ENCODE measurements around the gene ZNF219. TPM values are rescaled to one million over a fixed set of nuclear protein-coding genes. Genes with fewer than 3 reads are reported as not detected.

The ZNF219 gene
- total and polyA plus RNA-seq, 2 of the 13 experiments (the other 11 are each of a cell fraction or from before 2014, with no cell fraction given), result 34.5 to 36.6 TPM

DNA sequence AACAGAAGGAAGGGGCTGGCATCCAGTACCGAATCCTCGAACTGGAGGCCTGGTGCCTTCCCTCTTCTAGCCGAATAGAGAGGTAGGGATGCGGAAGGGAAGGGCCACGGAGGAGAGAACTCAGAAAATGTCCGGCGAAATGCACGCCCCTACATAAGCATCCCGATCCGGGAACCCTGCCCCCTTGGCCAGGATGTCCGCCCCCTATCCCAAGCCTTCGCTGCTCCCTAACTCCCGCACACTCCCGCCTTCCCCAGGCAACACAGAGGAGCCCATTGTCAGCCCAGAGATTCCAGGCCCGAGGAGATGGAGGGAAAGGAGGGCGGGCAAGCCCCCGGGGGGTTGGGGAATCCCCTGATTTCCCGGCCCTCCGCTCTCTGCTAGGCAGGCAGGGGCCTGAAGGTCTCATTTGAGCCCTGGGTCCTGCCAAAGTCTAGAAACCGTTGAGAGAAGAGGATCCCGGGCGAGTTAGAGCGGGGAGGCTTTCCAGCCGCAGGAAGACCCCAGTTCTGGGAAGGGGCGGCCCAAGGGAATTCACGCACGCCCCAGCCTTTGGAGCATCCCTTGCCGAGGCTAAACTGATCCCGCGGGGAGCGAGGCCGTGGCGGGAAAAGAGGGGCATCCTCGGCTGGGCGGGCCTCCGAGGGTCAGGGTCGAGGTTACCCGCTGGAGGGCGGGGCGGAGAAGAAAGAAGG, 28.9 kb downstream of the ZNF219 start (continued):
- TF ChIP-seq, protein P1, sequence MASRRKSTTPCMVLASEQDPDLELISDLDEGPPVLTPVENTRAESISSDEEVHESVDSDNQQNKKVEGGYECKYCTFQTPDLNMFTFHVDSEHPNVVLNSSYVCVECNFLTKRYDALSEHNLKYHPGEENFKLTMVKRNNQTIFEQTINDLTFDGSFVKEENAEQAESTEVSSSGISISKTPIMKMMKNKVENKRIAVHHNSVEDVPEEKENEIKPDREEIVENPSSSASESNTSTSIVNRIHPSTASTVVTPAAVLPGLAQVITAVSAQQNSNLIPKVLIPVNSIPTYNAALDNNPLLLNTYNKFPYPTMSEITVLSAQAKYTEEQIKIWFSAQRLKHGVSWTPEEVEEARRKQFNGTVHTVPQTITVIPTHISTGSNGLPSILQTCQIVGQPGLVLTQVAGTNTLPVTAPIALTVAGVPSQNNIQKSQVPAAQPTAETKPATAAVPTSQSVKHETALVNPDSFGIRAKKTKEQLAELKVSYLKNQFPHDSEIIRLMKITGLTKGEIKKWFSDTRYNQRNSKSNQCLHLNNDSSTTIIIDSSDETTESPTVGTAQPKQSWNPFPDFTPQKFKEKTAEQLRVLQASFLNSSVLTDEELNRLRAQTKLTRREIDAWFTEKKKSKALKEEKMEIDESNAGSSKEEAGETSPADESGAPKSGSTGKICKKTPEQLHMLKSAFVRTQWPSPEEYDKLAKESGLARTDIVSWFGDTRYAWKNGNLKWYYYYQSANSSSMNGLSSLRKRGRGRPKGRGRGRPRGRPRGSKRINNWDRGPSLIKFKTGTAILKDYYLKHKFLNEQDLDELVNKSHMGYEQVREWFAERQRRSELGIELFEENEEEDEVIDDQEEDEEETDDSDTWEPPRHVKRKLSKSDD (CRISPR knock-in tag; IDR thresholded peaks at IDR 0.05; ENCODE audit: low read depth), result no peak
- TF ChIP-seq ZNF749 (CRISPR knock-in tag; IDR thresholded peaks at IDR 0.05; ENCODE audit: borderline replicate concordance) (no peak), ZNF674 (CRISPR knock-in tag; IDR thresholded peaks at IDR 0.05; ENCODE audit: low read depth) (no peak), THYN1 (CRISPR knock-in tag; IDR thresholded peaks at IDR 0.05; ENCODE audit: borderline replicate concordance, low read depth) (no peak), FOXP1 (IDR thresholded peaks at IDR 0.05) (no peak), FOXP1 (CRISPR knock-in tag; IDR thresholded peaks at IDR 0.05) (no peak), CENPBD1 (CRISPR knock-in tag; IDR thresholded peaks at IDR 0.05; ENCODE audit: borderline replicate concordance, low read depth) (no peak), HMG20A (CRISPR knock-in tag; IDR thresholded peaks at IDR 0.05; ENCODE audit: borderline replicate concordance) (no peak), PITX1 (CRISPR knock-in tag; IDR thresholded peaks at IDR 0.05) (no peak), STAT6 (CRISPR knock-in tag; IDR thresholded peaks at IDR 0.05; ENCODE audit: borderline replicate concordance) (0 out of 2 replicates have a peak, but pooled peaks have one; percentile 48), SP2 (CRISPR knock-in tag; IDR thresholded peaks at IDR 0.05) (no peak; the same call in 1 of the 2 replicates), MTA1 (CRISPR knock-in tag; IDR thresholded peaks at IDR 0.05; ENCODE audit: borderline replicate concordance) (peak; percentile 28; the same call in 1 of the 2 replicates), SMARCC2 (IDR thresholded peaks at IDR 0.05) (no peak), CREM (IDR thresholded peaks at IDR 0.05) (no peak; the same call in 1 of the 2 replicates), CREM (CRISPR knock-in tag; IDR thresholded peaks at IDR 0.05) (no peak), MYNN (CRISPR knock-in tag; IDR thresholded peaks at IDR 0.05; ENCODE audit: low read depth) (no peak)
- TF ChIP-seq, protein P2, sequence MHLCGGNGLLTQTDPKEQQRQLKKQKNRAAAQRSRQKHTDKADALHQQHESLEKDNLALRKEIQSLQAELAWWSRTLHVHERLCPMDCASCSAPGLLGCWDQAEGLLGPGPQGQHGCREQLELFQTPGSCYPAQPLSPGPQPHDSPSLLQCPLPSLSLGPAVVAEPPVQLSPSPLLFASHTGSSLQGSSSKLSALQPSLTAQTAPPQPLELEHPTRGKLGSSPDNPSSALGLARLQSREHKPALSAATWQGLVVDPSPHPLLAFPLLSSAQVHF (CRISPR knock-in tag; IDR thresholded peaks at IDR 0.05), result 0 out of 2 replicates have a peak, but pooled peaks have one; percentile 70
- TF ChIP-seq, protein P3, sequence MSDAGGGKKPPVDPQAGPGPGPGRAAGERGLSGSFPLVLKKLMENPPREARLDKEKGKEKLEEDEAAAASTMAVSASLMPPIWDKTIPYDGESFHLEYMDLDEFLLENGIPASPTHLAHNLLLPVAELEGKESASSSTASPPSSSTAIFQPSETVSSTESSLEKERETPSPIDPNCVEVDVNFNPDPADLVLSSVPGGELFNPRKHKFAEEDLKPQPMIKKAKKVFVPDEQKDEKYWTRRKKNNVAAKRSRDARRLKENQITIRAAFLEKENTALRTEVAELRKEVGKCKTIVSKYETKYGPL (CRISPR knock-in tag; IDR thresholded peaks at IDR 0.05), result no peak
- TF ChIP-seq, protein P4, sequence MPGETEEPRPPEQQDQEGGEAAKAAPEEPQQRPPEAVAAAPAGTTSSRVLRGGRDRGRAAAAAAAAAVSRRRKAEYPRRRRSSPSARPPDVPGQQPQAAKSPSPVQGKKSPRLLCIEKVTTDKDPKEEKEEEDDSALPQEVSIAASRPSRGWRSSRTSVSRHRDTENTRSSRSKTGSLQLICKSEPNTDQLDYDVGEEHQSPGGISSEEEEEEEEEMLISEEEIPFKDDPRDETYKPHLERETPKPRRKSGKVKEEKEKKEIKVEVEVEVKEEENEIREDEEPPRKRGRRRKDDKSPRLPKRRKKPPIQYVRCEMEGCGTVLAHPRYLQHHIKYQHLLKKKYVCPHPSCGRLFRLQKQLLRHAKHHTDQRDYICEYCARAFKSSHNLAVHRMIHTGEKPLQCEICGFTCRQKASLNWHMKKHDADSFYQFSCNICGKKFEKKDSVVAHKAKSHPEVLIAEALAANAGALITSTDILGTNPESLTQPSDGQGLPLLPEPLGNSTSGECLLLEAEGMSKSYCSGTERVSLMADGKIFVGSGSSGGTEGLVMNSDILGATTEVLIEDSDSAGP (CRISPR knock-in tag; IDR thresholded peaks at IDR 0.05; ENCODE audit: borderline replicate concordance), result 0 out of 2 replicates have a peak, but pooled peaks have one; percentile 20

Data from HepG2 (cell line).